ENCODE measurements around the gene FRMD3.

FRMD3 gene

GRCh38 chr9:83327323-83327722 lies 210.9 kb downstream of the FRMD3 start:
- DNase-seq, result no peak

- DNase-seq, result no peak
Measured at GRCh38 chr9:83323148-83323547, 215.1 kb downstream of the FRMD3 start.

DNA sequence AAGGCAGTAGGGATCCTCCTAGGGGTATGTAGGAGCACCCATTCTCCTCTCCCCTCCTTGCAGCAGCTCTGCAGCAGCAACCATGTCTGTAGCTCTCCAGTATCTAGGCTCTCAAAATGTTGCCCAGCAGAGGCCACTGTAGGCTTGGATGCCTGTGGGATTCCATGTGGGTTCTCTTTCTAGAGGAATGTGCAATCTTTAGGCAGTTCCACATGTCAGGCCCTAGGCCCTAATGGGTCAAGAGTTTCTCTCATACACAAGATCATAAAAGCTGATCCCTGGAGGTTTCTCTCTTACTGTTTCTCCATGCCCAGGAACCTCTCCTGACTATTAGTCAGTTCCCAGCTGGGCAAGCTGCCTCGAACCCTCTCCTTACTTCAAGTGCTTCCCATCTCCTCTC lies 215.8 kb downstream of the FRMD3 start:
- no peak for DNase-seq

DNA sequence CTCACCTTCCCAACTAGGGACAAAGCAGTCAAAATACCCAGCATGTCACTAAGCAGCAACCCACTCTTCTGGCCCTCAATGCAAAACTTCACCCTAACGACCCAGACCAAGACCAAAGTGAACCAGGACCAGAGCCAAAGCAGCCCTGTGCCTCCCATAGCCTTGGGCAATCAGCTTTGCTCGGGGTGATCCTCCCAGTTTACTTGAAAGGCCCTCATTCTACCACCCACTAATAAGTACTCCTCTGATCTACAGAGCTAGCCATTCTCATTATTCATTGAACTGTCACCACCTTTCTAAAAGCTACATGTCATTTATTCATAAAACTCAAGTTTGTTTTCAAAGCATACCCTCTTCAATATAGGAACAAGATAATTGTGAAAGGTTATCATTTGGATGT lies 221.0 kb downstream of the FRMD3 start:
- no peak for DNase-seq

DNA sequence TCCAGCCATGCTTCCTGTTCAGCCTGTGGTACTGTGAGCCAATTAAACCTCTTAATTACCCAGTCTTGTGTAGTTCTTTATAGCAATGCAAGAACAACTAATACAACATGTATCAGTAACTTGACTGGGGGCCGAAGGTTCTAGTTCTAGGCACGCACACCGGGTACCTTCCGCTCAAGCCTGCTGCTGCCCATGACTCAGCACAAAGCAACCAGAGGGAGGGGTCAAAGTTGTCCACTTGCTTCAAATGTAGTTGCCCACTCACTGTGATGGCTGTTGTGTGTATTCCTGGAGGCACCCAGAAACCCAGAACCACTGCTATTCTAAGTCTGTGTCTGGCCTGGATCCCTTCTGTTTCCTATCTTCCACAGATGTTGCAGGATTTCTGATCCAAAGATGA lies 222.6 kb downstream of the FRMD3 start:
- no peak for DNase-seq

DNA sequence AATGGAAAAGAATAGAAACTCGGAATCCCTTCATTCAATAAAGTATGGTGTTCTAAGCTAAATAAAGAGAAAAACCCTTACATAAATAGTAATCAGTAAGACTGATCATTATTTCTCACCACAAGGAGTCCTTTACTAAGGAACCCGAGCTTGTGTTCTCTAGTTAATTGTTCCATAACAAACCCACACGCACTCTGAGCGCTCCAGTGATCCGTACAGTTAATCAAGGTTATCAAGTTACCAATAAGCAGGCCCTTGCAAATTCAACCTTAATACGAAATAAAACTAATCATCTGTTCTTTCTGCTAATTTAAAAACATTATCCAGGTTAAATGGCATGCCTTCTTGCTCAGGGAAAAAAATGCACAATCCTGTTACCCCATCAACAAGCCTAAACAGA lies 224.4 kb downstream of the FRMD3 start:
- DNase-seq, result no peak

GRCh38 chr9:83312537-83312936 lies 225.7 kb downstream of the FRMD3 start:
- no peak for DNase-seq

DNA sequence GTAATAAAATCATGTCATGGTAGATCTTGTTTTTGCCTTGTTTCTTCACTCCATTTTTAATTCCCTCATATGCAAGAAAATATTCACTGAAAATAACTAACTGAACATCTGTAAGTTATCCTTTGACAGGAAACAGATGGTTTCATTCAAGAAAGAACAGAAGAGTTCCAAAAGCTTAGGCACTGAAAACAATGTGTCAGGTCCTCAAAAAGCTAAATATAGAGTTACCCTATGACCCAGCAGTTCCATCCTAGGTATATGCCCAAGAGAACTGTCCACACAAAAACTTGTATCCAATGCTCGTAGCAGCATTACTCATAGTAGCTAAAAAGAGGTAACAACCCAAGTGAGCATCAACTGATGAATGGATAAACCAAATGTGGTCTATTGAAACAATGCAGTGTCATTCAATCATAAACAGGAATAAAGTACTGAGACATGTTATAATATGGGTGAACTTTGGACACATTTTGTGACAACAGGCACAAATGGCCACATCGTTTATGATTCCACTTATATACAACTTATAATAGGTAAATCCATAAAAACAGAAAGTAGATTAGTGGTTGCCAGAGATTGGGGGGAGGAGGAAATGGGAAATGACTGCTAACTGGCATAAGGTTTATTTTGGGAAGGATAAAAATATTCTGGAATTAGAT lies 231.0 kb downstream of the FRMD3 start:
- no peak for DNase-seq

- no peak for DNase-seq
Measured at GRCh38 chr9:83304686-83305085, 233.5 kb downstream of the FRMD3 start.

DNA sequence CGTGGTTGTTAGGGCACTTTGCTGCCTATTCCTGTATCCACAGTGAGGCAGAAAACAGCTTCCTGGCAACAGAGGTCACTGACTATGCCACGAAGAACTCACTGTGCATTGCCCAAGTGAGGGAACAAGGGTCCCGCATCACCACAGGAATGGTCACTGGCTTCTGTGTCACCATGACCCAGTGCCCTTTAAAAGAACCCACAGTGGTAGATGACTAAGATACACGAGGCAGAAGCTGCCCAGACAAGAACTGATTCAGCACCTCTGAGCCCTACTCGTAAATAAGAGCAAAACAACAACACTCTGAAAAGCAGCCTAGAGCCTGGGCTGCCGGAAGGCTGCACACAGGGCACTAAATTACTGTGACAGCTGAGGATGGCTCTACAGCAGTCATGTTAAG lies 238.6 kb downstream of the FRMD3 start:
- DNase-seq, result peak; percentile 87

DNA sequence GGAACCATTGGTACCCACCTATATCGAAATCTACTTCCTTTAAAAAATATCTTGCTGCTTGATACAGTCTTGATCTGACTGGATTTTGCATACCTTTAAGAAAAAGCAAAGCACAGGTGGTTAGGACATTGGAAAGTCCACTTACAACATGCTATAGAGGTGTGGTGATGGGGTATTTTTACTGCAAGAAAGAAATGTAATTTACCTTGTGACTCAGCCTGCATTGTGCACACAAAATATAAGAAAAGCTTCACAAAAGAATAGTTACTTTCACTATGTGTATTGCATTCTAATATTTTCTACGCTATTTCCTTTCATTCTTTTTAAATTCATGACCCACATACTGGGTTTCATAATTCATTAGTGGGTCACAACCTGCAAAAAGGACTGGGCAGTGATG lies 239.1 kb downstream of the FRMD3 start:
- no peak for DNase-seq

DNA sequence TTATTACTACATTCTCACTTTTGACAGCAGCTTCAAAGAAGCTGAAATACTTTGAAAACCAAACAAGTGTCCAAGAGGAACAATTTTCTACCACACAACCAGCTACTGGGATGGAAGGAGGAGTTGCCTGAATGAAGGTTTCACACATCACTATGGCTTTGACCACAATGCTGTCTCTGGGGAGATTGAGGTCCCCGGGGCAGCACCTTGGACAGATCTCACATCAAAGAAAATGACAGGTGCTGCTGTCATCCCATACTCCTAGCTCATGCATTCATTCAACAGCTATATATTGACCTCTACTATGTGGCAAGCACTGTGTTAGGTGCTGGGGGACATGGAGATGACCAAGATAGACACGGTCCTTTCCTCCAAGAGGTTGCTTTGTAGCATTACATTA lies 242.1 kb downstream of the FRMD3 start:
- no peak for DNase-seq

GRCh38 chr9:83294816-83295215 lies 243.4 kb downstream of the FRMD3 start:
- DNase-seq, result no peak

DNA sequence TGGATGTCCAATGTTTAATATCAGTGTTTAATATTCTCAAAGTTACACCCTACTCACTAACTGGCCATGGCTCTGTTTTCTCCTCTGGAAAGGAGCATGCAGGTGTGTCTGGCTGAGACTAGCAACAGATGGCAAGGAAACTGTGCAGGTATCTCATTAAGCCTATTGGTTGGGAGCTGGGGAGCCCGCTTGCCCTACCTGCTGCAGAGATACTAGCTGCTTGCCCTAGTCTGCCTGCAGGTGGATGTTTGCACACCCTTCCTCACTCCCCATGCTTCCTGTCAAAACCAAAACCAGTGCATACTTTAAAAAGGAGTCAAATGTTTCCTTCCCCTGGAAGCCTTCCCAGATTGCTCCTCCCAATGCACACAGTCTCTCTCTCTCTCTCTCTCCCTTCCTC lies 247.0 kb downstream of the FRMD3 start:
- DNase-seq, result no peak

DNA sequence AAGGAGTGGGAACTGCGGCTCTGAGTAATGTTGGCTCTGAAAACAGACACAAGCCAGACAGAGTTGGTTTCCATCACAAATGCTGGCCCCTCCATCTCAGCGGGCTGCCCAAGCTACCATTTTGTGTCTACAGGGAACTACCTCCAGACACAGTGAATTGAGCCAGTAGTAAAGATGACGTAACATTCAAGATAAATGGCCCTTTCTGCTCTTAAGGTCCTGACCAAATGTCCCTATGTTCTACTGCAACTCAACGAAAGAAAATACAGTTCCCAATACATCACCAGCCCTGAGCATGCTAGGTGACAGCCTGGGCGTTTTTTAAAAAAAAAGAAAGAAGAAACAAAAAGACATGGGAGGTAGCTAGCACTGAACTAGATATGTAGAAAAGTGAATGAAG lies 247.5 kb downstream of the FRMD3 start:
- DNase-seq, result no peak

DNA sequence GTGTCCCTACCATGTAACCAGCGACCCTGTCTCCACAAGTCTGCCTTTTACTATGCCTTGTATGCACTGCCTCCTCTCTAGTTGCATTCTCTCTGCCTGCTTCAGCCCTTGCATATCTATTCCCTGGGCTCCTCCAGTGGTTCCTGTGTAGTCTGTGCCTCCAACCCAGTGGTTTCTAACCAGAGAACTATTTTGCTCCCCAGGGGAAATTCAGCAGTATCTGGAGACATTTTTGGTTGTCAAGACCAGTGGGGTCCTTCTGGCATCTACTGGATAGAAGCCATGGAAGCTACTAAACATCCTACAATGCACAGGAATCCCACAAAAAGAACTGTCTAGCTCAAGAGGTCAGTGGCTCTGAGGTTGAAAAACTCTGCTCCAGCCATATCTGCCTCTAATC lies 251.2 kb downstream of the FRMD3 start:
- no peak for DNase-seq

- no peak for DNase-seq
Measured at GRCh38 chr9:83285445-83286225, 252.6 kb downstream of the FRMD3 start.

- DNase-seq, result no peak
Measured at GRCh38 chr9:83284746-83285145, 253.5 kb downstream of the FRMD3 start.

DNA sequence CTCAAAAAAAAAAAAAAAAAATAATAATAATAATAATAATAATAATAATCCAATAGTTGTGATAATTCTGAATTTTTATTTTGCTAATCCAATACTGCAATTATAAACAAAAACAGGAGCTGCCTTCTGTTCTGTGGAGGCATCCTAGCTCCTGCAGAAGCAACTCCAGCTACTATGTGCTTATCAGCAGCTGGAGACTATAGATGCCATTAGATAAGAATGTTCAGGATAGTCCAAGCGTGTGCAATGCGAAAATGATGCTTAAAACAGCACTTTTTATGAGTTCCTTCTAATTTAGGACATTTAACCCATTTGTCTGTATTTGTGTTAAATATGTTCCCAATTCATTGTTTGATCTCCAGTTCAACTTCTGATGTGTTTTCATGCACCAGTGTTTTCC lies 254.7 kb downstream of the FRMD3 start:
- DNase-seq, result no peak

DNA sequence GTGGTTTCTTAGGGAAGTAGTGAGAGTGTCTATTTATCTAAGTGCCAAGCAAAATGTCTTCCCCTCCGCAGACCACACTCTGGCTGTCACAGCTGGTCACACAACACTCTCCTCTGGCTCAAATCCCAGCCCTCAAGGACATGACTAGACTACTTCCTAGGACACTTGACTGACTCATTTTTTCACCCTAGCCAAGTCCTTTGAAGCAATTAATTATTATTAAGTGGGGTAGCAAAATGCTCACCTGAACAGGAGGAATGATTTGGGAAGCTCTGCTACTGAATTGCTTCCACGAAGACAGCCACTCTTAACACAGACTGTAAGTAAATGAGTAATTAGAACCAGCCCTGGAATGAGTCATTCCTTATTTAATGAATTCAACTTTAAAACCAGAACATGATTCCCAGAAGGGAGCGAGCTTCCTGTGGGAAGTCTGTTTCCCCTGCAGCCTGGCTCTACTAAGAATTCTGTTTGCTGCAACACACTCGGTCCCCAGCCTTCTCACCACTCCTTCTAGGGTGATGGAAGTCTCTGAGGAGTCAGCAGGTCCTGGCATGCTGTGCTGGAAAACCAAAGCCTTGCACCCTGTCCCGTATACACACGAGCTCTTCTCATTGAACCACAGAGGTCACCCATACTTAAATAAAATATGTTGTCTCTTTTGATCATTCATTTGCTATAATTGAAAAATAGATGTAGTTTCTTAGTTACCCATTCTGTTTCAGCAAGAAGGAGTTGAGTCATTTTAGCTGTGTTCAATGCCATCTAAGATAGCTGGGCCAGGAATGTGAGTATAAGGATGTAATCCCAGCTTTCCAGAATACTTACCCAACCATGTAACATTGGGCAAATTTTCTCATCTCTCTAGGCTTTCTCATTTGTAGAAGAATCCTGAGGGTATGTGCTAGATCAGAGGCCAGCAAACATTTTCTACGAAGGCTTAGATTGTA lies 256.6 kb downstream of the FRMD3 start:
- DNase-seq, result peak; percentile 24

DNA sequence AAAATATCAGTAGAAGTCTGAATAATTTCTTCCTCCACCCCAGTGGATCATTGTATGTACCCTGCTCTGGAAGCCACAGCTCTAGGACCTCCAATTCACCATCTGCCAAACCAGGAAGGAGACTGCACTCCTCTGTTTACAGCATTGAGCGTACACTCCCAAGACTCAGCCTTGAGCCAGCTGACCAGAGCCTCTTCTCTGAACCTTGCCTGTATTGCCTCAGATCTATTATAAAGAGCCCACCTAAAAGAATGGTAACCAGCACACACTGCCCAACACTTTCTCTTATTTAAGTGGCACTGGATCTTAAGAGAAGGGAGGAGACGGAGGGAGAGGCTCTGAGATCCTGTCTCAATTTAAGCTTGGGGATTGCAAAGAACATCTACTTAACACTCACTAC lies 257.4 kb downstream of the FRMD3 start:
- no peak for DNase-seq

DNA sequence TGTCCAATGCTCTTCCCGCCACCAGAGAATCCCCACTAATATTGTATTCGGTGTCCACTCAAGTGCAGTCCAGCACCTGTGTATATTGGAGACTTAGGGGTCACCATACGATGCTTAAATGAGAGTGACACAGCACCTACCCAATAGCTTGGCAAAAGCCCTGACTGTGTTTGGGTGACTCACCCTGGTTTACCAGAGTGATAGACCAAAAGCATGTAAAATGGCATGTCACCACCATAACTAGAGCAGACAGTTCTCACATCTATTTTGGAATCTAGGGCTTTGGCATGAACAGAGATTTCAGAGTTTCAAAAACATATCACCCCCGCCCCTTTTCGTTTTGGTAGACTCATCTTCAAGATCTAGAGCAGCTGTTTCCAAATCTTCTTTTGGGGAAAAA lies 257.9 kb downstream of the FRMD3 start:
- DNase-seq, result no peak

GRCh38 chr9:83274787-83275186 lies 263.4 kb downstream of the FRMD3 start:
- no peak for DNase-seq

- no peak for DNase-seq
Measured at GRCh38 chr9:83271665-83272071, 266.5 kb downstream of the FRMD3 start.
